Activated CD8-positive, alpha-beta memory T cell treated with anti-CD3 and anti-CD28 coated beads, Interleukin-2, amount 50 U/mL, for 48 hours (primary cell): ENCODE results near the gene AXIN1.

Experiments used
- DNase-seq: peaks from one replicate; pipeline ENCODE4 v3.0.0-alpha.2; 2020

The AXIN1 gene

GRCh38 chr16:297832-298231, 54.7 kb downstream of the AXIN1 start:
- DNase-seq = no peak

- no peak for DNase-seq
Observed at GRCh38 chr16:296806-297510, 55.6 kb downstream of the AXIN1 start.

GRCh38 chr16:296276-296675, 56.2 kb downstream of the AXIN1 start:
- DNase-seq = no peak

- no peak for DNase-seq
Observed at GRCh38 chr16:293043-293775, 59.3 kb downstream of the AXIN1 start.

GRCh38 chr16:291539-291938, 61.0 kb downstream of the AXIN1 start:
- DNase-seq = no peak

GRCh38 chr16:290681-291405, 61.7 kb downstream of the AXIN1 start:
- no peak for DNase-seq

GRCh38 chr16:290015-290680, 62.4 kb downstream of the AXIN1 start:
- DNase-seq = no peak

GRCh38 chr16:289395-289997, 63.0 kb downstream of the AXIN1 start:
- DNase-seq = no peak

GRCh38 chr16:287981-288920, 64.3 kb downstream of the AXIN1 start:
- DNase-seq = no peak

GRCh38 chr16:287298-287811, 65.2 kb downstream of the AXIN1 start:
- no peak for DNase-seq

- no peak for DNase-seq
Observed at GRCh38 chr16:286491-287297, 65.8 kb downstream of the AXIN1 start.

- no peak for DNase-seq
Observed at GRCh38 chr16:285146-286055, 67.1 kb downstream of the AXIN1 start.

- DNase-seq = no peak
Observed at GRCh38 chr16:284204-285120, 68.1 kb downstream of the AXIN1 start.

GRCh38 chr16:283033-283805, 69.3 kb downstream of the AXIN1 start, which contains the start of gene PDIA2:
Gene PDIA2 (plus strand): TSS chr16:283164. CDS start chr16:283170, 6 bp downstream.
- DNase-seq = no peak

GRCh38 chr16:282491-282890, 70.0 kb downstream of the AXIN1 start:
- no peak for DNase-seq

GRCh38 chr16:281660-282255, 70.8 kb downstream of the AXIN1 start:
- no peak for DNase-seq
